ENCODE results near the gene API5.

DNA sequence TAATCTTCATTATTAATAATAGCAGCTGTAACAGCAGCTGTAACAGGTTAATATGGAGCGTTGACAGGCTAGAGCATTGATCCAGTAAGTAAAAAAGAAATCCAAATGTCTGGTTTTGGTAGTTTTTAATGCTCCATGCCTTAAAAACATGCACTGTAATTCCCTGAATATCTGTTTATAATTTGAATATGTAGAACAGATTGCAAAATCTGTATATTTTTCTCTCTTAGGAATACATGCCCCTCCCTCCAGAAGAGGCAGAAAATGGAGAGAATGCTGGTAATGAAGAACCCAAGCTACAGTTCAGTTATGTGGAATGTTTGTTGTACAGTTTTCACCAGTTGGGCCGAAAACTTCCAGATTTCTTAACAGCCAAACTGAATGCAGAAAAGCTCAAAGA is 16.7 kb downstream of the API5 start:
- TF ChIP-seq NFYB (IDR thresholded peaks at IDR 0.05; ENCODE audit: insufficient read depth, low read depth, low read length) (no peak), CBX3 (IDR thresholded peaks at IDR 0.05; ENCODE audit: borderline replicate concordance, low read depth) (no peak), POLR2AphosphoS2 (IDR thresholded peaks at IDR 0.05; ENCODE audit: low read depth, low read length) (no peak)
